Neural cell (in vitro differentiated cells): ENCODE data around the gene APEX1. TPM values are rescaled to one million over a fixed set of nuclear protein-coding genes. Genes with fewer than 3 reads are reported as not detected.

Experiments used
- H2AFZ ChIP-seq: fragments of 200-600, 300-800 bp; sonication (generic), shearing (Covaris generic); 2 replicates; pipeline ENCODE4 v1.6.0; 2014; ENCODE audit warnings: low read depth, mild to moderate bottlenecking, antibody characterized with exemption, low read length, moderate library complexity
- H3F3A ChIP-seq: fragments of 200-600 bp; shearing (Covaris generic); 2 replicates; pipeline ENCODE4 v1.6.1; 2016; ENCODE audit warnings: mild to moderate bottlenecking, moderate library complexity, mixed read lengths, antibody characterized with exemption, low read length; ENCODE audit not compliant: insufficient read depth, poor library complexity, severe bottlenecking
- H3K27ac ChIP-seq: fragments of 200-600, 300-800 bp; sonication (generic), shearing (Covaris generic); 2 replicates; pipeline ENCODE4 v1.5.1; 2014; ENCODE audit warnings: mild to moderate bottlenecking, low read length, moderate library complexity
- H3K27me3 ChIP-seq: fragments of 300-800, 200-600 bp; sonication (generic), shearing (Covaris generic); 2 replicates; pipeline ENCODE4 v1.6.0; 2014; ENCODE audit warnings: mild to moderate bottlenecking, low read depth, low read length, moderate library complexity; ENCODE audit not compliant: insufficient read depth
- H3K36me3 ChIP-seq: fragments of 300-800, 200-600 bp; sonication (generic), shearing (Covaris generic); 2 replicates; pipeline ENCODE4 v1.5.1; 2014; ENCODE audit warnings: mild to moderate bottlenecking, antibody characterized with exemption, low read length, moderate library complexity; ENCODE audit not compliant: insufficient read depth
- H3K4me2 ChIP-seq: fragments of 300-800, 200-600 bp; sonication (generic), shearing (Covaris generic); 2 replicates; pipeline ENCODE4 v1.6.0; 2014; ENCODE audit warnings: mild to moderate bottlenecking, low read length
- H3K4me3 ChIP-seq: fragments of 300-800, 200-600 bp; sonication (generic), shearing (Covaris generic); 2 replicates; pipeline ENCODE4 v1.5.1; 2014; ENCODE audit warnings: mild to moderate bottlenecking, low read length, moderate library complexity
- H3K79me2 ChIP-seq: fragments of 200-600 bp; shearing (Covaris generic); replicated peaks from 2 replicates; pipeline ENCODE4 v1.6.0; 2014; ENCODE audit warnings: mild to moderate bottlenecking, low read length, moderate library complexity; ENCODE audit not compliant: insufficient read depth
- H3K9ac ChIP-seq: fragments of 300-800, 200-600 bp; sonication (generic), shearing (Covaris generic); 2 replicates; pipeline ENCODE4 v1.6.1; 2016; ENCODE audit warnings: mild to moderate bottlenecking, low read length, mixed read lengths
- H3K9me2 ChIP-seq: fragments of 200-600 bp; shearing (Covaris generic); 2 replicates; pipeline ENCODE4 v1.6.1; 2016; ENCODE audit warnings: mild to moderate bottlenecking, low read length, mixed read lengths; ENCODE audit not compliant: insufficient read depth
- H3K9me3 ChIP-seq: fragments of 200-600, 300-800 bp; sonication (generic), shearing (Covaris generic); 2 replicates; pipeline ENCODE4 v1.6.1; 2016; ENCODE audit warnings: mild to moderate bottlenecking, mixed run types, low read length, moderate library complexity, mixed read lengths
- H4K20me1 ChIP-seq: fragments of 200-600 bp; shearing (Covaris generic); 2 replicates; pipeline ENCODE4 v1.6.1; 2016; ENCODE audit warnings: mild to moderate bottlenecking, mixed run types; ENCODE audit not compliant: insufficient read depth
- EP300 ChIP-seq: fragments of 450-650 bp; conservative IDR thresholded peaks from 2 replicates; pipeline ENCODE4 v1.6.1; 2014; ENCODE audit warnings: antibody characterized with exemption, mild to moderate bottlenecking, moderate library complexity; ENCODE audit not compliant: poor library complexity, severe bottlenecking
- EZH2 ChIP-seq: fragments of 200-600, 300-800 bp; shearing (Covaris generic), sonication (generic); IDR thresholded peaks from 2 replicates; pipeline ENCODE4 v1.6.1; 2014; ENCODE audit warnings: antibody characterized with exemption, low read length, borderline replicate concordance, mild to moderate bottlenecking; ENCODE audit not compliant: insufficient read depth, poor library complexity, severe bottlenecking
- MXI1 ChIP-seq: fragments of 450-650 bp; conservative IDR thresholded peaks from 2 replicates; pipeline ENCODE4 v1.6.1; 2014; ENCODE audit warnings: antibody characterized with exemption, mild to moderate bottlenecking; ENCODE audit not compliant: poor library complexity, severe bottlenecking
- POLR2AphosphoS5 ChIP-seq: IDR thresholded peaks from 2 replicates; pipeline ENCODE4 v1.6.1; 2012
- RAD21 ChIP-seq: fragments of 450-650 bp; conservative IDR thresholded peaks from 2 replicates; pipeline ENCODE4 v1.6.1; 2014; ENCODE audit warnings: antibody characterized with exemption, mild to moderate bottlenecking, moderate library complexity
- SMC3 ChIP-seq: fragments of 450-650 bp; conservative IDR thresholded peaks from 2 replicates; pipeline ENCODE4 v1.6.1; 2014; ENCODE audit warnings: antibody characterized with exemption, mild to moderate bottlenecking, moderate library complexity; ENCODE audit not compliant: poor library complexity
- TAF1 ChIP-seq: IDR thresholded peaks from 2 replicates; pipeline ENCODE4 v1.6.1; 2012; ENCODE audit warnings: low read depth
- polyA plus RNA-seq: library from polyadenylated mRNA; depleted of rRNA; stranded (reverse); fragments of >200 nt; gene quantifications from 2 replicates; pipeline ENCODE4 v1.2.3, GENCODE V29; 2014
- TF ChIP-seq, protein P1 (sequence below): IDR thresholded peaks from 2 replicates; pipeline ENCODE4 v1.6.1; 2012; ENCODE audit warnings: borderline replicate concordance
- TF ChIP-seq, protein P2 (sequence below): fragments of 450-650 bp; IDR thresholded peaks from 2 replicates; pipeline ENCODE4 v1.5.1; 2014; ENCODE audit warnings: antibody characterized with exemption, mild to moderate bottlenecking, moderate library complexity; ENCODE audit not compliant: poor library complexity, severe bottlenecking

The APEX1 gene
- polyA plus RNA-seq, 1 donor from 2014 or later: 44.5 TPM

DNA sequence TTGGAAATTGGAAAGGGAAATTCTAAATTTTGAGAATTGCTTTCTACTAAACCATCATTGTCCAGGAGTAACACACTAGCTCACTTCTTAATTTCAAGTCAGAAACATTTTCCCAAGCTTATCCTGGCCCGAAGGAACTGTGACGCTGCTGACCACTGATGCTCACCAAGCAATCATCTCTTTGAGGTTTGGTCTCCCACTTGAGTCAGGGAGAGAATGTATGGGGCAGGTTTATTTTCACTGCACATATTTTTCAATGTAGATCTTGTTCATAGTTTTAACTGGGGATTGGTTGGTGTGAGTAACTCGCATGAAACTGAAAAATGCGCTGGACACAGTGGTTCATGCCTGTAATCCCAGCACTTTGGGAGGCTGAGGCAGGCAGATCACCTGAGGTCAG is 37.5 kb downstream of the APEX1 start:
- no peaks in the 10 kb centered on the region for H3K27me3 ChIP-seq
- H3K9me3 ChIP-seq: no peaks in the 10 kb centered on the region
- no peak overlapping the region for H3K9ac ChIP-seq
- no peak overlapping the region for H3K4me2 ChIP-seq
- H3K36me3 ChIP-seq: no peaks in the 10 kb centered on the region
- no peaks in the 10 kb centered on the region for H3K79me2 ChIP-seq
- no peak overlapping the region for H3K27ac ChIP-seq
- no peaks in the 10 kb centered on the region for H4K20me1 ChIP-seq
- H3K9me2 ChIP-seq: no peaks in the 10 kb centered on the region
- no peak for TF ChIP-seq EP300
- TF ChIP-seq RAD21: no peak
- TF ChIP-seq, protein P1, sequence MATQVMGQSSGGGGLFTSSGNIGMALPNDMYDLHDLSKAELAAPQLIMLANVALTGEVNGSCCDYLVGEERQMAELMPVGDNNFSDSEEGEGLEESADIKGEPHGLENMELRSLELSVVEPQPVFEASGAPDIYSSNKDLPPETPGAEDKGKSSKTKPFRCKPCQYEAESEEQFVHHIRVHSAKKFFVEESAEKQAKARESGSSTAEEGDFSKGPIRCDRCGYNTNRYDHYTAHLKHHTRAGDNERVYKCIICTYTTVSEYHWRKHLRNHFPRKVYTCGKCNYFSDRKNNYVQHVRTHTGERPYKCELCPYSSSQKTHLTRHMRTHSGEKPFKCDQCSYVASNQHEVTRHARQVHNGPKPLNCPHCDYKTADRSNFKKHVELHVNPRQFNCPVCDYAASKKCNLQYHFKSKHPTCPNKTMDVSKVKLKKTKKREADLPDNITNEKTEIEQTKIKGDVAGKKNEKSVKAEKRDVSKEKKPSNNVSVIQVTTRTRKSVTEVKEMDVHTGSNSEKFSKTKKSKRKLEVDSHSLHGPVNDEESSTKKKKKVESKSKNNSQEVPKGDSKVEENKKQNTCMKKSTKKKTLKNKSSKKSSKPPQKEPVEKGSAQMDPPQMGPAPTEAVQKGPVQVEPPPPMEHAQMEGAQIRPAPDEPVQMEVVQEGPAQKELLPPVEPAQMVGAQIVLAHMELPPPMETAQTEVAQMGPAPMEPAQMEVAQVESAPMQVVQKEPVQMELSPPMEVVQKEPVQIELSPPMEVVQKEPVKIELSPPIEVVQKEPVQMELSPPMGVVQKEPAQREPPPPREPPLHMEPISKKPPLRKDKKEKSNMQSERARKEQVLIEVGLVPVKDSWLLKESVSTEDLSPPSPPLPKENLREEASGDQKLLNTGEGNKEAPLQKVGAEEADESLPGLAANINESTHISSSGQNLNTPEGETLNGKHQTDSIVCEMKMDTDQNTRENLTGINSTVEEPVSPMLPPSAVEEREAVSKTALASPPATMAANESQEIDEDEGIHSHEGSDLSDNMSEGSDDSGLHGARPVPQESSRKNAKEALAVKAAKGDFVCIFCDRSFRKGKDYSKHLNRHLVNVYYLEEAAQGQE: no peak
- no peak for TF ChIP-seq SMC3
- TF ChIP-seq POLR2AphosphoS5: no peak
- no peak for TF ChIP-seq EZH2
- no peaks in the 10 kb centered on the region for H3F3A ChIP-seq
- no peak overlapping the region for H2AFZ ChIP-seq
- H3K4me3 ChIP-seq: no peak overlapping the region

DNA sequence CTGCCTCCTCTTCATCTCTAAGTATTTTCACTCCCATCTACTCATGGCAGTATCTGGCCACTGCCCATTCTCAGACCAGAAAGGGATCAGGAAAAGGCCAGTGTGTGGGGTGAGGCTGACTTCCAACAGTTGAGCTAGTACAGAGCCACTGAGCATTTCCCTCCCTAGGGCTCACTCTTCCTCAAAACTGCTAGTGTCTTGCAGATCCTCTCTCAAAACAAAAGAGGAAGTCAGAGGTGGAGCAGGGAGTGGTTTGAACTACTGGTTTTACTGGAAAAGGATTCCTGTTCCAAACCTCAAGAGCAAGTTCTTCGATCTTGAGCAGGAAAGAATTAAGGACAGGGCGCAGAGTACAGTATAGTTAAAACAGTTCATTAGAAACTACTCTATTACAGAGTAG is 38.6 kb downstream of the APEX1 start:
- H3K27ac ChIP-seq: no peak overlapping the region
- H3K79me2 ChIP-seq: no peaks in the 10 kb centered on the region
- no peak overlapping the region for H3K4me2 ChIP-seq
- no peaks in the 10 kb centered on the region for H3K36me3 ChIP-seq
- no peaks in the 10 kb centered on the region for H3F3A ChIP-seq
- TF ChIP-seq SMC3: no peak
- TF ChIP-seq EP300: no peak
- TF ChIP-seq, protein P1: no peak
- TF ChIP-seq RAD21: no peak
- no peak for TF ChIP-seq EZH2
- TF ChIP-seq POLR2AphosphoS5: no peak
- TF ChIP-seq MXI1: no peak
- TF ChIP-seq TAF1: no peak
- TF ChIP-seq, protein P2, sequence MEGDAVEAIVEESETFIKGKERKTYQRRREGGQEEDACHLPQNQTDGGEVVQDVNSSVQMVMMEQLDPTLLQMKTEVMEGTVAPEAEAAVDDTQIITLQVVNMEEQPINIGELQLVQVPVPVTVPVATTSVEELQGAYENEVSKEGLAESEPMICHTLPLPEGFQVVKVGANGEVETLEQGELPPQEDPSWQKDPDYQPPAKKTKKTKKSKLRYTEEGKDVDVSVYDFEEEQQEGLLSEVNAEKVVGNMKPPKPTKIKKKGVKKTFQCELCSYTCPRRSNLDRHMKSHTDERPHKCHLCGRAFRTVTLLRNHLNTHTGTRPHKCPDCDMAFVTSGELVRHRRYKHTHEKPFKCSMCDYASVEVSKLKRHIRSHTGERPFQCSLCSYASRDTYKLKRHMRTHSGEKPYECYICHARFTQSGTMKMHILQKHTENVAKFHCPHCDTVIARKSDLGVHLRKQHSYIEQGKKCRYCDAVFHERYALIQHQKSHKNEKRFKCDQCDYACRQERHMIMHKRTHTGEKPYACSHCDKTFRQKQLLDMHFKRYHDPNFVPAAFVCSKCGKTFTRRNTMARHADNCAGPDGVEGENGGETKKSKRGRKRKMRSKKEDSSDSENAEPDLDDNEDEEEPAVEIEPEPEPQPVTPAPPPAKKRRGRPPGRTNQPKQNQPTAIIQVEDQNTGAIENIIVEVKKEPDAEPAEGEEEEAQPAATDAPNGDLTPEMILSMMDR: no peak
- H3K27me3 ChIP-seq: no peaks in the 10 kb centered on the region
- no peak overlapping the region for H2AFZ ChIP-seq
- H4K20me1 ChIP-seq: no peaks in the 10 kb centered on the region
- H3K9ac ChIP-seq: no peak overlapping the region
- H3K9me2 ChIP-seq: no peaks in the 10 kb centered on the region
- no peak overlapping the region for H3K4me3 ChIP-seq
- H3K9me3 ChIP-seq: no peaks in the 10 kb centered on the region
